Activated T-helper 1 cell treated with anti-CD3 and anti-CD28 coated beads, Interleukin-12 subunit alpha, Interleukin-12 subunit beta, Interleukin-2, Interleukin-4 antibody, amounts not matched to agents 30 ng/mL and 10 ng/mL and 1 ng/mL, durations not matched to agents 14 hours and 24 hours and 36 hours (primary cell): ENCODE data around the gene RMP24.
A peak's percentile ranks its signal among the peaks of the same experiment; 100 is the strongest.

Experiments used
- DNase-seq: peaks from one replicate; pipeline ENCODE4 v3.0.0; 2021; ENCODE audit warnings: low spot score
- H3K27ac Mint-ChIP-seq: one replicate; pipeline ENCODE4 v1.8.0; 2021; ENCODE audit warnings: mild to moderate bottlenecking, mixed read lengths
- H3K27me3 Mint-ChIP-seq: one replicate; pipeline ENCODE4 v1.8.0; 2022; ENCODE audit warnings: mild to moderate bottlenecking, moderate library complexity, mixed read lengths; ENCODE audit not compliant: insufficient read depth
- H3K36me3 Mint-ChIP-seq: one replicate; pipeline ENCODE4 v1.8.0; 2021; ENCODE audit warnings: low read depth, mixed read lengths
- H3K4me1 Mint-ChIP-seq: one replicate; pipeline ENCODE4 v1.8.0; 2021; ENCODE audit warnings: low read depth, mixed read lengths
- H3K4me3 Mint-ChIP-seq: one replicate; pipeline ENCODE4 v1.8.0; 2021; ENCODE audit warnings: mild to moderate bottlenecking, moderate library complexity, mixed read lengths
- H3K9me3 Mint-ChIP-seq: one replicate; pipeline ENCODE4 v1.8.0; 2021; ENCODE audit warnings: mixed read lengths
- intact Hi-C: fragments of 100-400 bp; cut with micrococcal nuclease; formaldehyde crosslinking; loops from one replicate; pipeline ENCODE4 v1.15.1; 2024

The RMP24 gene

DNA sequence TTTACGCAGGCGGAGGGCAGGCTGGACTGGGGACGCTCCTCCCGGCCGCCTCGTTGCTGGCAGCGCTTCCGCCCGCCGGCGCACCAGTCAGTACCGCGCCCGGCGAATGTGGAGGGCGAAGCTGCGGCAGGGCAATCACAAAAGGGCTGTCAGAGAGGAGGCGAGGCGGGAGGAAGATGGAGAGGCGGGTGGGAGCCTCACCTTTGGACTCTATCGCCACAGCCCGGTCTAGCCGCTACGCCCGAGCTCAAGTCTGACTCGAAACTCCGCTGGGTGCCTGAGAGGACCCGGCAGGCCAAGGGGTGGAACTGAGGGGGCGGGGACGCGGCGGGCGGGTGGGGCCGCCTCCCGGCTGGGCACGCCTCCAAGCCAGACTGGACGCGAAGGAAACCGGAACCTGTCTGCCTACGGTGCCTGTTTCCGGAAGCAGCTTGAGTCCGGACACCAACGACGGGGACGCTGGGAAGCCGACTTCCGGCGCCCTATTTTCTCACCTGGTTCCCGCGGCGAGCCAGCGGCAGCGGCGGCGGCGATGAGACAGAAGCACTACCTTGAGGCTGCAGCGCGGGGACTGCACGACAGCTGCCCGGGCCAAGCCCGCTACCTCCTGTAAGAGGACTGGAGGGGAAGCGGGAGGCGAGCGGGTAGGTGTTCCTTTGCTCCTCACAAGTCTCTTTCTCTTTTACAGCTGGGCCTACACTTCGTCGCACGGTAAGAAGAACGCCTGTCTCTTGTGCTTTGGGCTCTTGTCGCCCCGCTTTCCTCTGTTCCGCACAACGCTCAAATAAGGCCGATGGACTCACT is at the start of gene RMP24:
Gene RMP24 (plus strand): TSS at position 483 of the 804 bp plus-strand sequence.
- DNase-seq = peak; percentile 90
- no peaks in the 10 kb centered on the region for H3K9me3 Mint-ChIP-seq
- peak within 1 kb of the TSS; percentile 98 for H3K4me3 Mint-ChIP-seq
- H3K4me1 Mint-ChIP-seq = peaks cover 53% of the 10 kb centered on the region
- intact Hi-C loops = loop anchor here (10.0 kb wide), 5 partner anchors 728 to 1108 kb away; partner anchors contain the start of genes KIAA1328, MAPRE2, TPGS2 and ZNF397
- peaks cover 27% of the 10 kb centered on the region for H3K36me3 Mint-ChIP-seq
- H3K27me3 Mint-ChIP-seq = no peaks in the 10 kb centered on the region
- peak within 1 kb of the TSS; percentile 98 for H3K27ac Mint-ChIP-seq

DNA sequence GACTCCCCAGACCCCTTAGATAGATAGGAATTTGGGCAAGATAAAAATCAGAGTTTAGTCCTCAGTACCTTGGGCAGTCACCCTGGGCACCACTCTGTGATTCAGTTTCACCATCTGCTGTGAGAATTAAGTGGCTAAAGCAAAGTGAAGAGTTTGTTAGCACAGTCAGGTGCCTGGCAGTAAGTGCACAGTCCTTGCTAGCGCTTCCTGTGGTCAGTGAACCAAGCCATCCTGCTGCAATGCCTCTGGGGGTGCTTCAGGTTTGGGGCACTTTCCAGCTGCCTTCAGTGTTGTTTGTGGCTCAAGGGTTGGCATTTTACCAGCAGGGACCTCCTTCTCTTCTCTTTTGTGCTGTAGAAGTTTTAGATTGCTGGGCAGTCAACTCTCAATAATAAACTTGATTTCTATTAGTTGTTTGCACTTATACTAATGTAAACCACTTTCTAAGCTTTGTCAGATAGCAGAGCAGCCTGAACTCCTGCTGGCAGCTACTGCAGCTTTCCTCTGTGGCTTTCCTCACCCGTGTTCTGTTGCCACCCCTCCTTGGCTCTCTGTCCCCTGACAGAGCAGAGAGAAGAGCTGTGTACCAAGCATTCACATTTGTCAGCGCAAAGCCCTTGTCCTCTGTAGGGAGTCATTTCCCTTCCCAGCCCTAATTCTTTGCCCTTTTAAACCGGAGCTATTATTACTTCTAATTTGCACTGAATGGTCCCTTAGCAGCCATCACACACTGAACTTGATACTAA is 48.4 kb upstream of the RMP24 start:
- no peaks in the 10 kb centered on the region for H3K36me3 Mint-ChIP-seq

DNA sequence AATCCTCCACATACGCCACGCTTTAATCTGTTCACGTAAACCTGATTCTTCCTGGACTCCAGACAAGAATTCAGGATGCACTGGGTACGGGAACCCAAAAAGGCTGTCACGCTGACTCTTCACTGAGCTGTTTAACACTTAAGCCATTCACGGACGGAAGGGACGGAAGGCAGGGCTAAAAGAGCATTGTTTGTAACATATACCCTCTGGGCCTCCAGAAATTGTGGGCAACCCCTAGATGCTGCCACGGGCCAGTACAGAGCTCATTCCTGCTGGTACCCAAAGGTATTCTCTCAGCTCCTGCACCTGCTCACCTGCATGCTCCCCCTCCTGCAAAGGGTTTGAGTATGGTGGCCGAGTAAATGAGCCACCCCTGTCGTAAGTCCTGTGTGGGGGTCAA is 45.6 kb upstream of the RMP24 start:
- Mint-ChIP-seq H3K4me1 (no peaks in the 10 kb centered on the region), H3K36me3 (no peaks in the 10 kb centered on the region), H3K4me3 (no peak overlapping the region), H3K27ac (no peak overlapping the region), H3K9me3 (peaks cover 5% of the 10 kb centered on the region), H3K27me3 (peaks cover 12% of the 10 kb centered on the region)
- intact Hi-C loops = no loop called here
- DNase-seq = no peak

More for the DNA sequence above, 48.4 kb upstream of the RMP24 start:
- Mint-ChIP-seq H3K4me3 (no peak overlapping the region), H3K27ac (no peak overlapping the region), H3K4me1 (no peaks in the 10 kb centered on the region), H3K9me3 (no peaks in the 10 kb centered on the region), H3K27me3 (peaks cover 12% of the 10 kb centered on the region)
- intact Hi-C loops = no loop called here
- DNase-seq = no peak

DNA sequence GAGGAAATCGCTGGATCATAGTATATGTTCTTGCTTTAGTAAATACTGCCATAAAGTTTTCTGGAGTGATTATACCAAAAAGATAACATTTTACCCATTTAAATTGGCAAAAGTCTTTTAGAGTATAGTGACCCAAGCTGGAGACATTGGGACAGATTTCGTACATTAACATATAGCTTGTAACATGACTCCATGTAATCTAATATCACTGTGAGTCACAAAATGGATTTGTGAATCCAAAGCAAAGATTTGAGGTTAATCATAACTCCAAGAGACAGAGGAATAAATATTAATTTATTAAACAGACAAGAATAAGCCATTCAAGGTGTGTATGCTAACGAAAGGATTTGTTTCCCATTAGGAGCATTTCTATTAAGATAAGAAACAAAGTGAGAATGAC is 45.0 kb upstream of the RMP24 start:
- no peak for DNase-seq
- Mint-ChIP-seq H3K4me3 (no peak overlapping the region), H3K4me1 (no peaks in the 10 kb centered on the region), H3K36me3 (no peaks in the 10 kb centered on the region), H3K9me3 (peaks cover 5% of the 10 kb centered on the region), H3K27me3 (peaks cover 12% of the 10 kb centered on the region), H3K27ac (no peak overlapping the region)
- intact Hi-C loops = no loop called here

DNA sequence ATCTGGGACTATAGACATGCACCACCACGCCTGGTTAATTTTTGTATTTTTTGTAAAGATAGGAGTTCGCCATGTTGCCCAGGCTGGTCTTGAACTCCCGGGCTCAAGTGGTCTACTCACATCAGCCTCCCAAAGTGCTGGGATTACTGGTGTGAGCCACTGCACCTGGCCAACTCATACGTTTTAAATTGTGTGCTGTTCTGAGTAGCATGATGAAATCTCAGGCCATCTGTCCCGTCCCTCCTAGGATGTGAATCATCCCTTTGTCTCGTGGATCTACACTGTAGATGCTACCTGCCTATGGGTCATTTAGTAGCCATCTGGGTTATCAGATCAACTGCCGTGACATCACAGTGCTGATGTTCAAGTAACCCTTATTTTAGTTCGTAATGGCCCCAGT is 38.5 kb upstream of the RMP24 start:
- intact Hi-C loops = no loop called here
- H3K36me3 Mint-ChIP-seq = no peaks in the 10 kb centered on the region
- DNase-seq = no peak
- H3K27me3 Mint-ChIP-seq = no peaks in the 10 kb centered on the region
- H3K27ac Mint-ChIP-seq = no peak overlapping the region
- H3K9me3 Mint-ChIP-seq = peaks cover 5% of the 10 kb centered on the region
- no peak overlapping the region for H3K4me3 Mint-ChIP-seq
- no peaks in the 10 kb centered on the region for H3K4me1 Mint-ChIP-seq

DNA sequence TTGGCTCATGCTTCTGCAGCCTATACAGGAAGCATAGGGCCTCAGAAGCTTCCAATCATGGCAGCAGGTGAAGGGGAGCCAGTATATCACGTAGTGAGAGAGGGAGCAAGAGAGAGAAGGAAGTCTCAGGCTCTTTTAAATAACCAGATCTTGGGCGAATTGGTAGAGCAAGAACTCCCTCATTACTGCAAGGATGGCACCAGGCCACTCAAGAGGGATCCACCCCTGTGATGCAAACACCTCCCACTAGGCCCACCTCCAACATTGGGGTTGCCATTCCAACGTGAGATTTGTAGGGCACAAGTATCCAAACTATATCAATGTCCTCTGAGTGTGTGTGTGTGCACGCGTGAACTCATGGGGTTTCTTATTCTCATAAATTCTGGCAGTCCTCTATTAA is 37.6 kb upstream of the RMP24 start:
- no peaks in the 10 kb centered on the region for H3K4me1 Mint-ChIP-seq
- no peak overlapping the region for H3K27ac Mint-ChIP-seq
- H3K36me3 Mint-ChIP-seq = no peaks in the 10 kb centered on the region
- H3K4me3 Mint-ChIP-seq = no peak overlapping the region
- H3K27me3 Mint-ChIP-seq = no peaks in the 10 kb centered on the region
- intact Hi-C loops = no loop called here
- DNase-seq = no peak
- peaks cover 5% of the 10 kb centered on the region for H3K9me3 Mint-ChIP-seq

DNA sequence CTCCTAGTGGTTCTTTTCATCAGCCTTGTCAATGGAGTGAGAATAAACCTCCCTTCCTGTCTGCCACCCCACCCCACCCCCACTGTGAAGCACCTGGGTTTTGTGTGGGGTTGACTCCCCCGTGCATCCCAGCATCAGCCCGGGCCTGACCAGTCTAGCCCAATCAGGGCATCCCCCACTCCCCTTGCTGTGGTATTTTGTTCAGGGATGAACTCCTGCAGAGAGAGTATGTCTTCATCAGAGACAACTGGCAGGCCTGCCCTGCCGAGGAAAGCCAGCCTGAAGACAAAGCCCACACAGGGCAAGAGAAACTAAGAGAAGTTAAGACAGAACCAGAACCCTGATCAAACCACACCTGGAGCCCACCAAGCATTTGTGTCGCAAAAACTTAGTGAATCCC is 36.7 kb upstream of the RMP24 start:
- H3K4me1 Mint-ChIP-seq = no peaks in the 10 kb centered on the region
- no peak overlapping the region for H3K27ac Mint-ChIP-seq
- H3K9me3 Mint-ChIP-seq = no peaks in the 10 kb centered on the region
- DNase-seq = no peak
- no peak overlapping the region for H3K4me3 Mint-ChIP-seq
- H3K36me3 Mint-ChIP-seq = no peaks in the 10 kb centered on the region
- intact Hi-C loops = no loop called here
- H3K27me3 Mint-ChIP-seq = no peaks in the 10 kb centered on the region

DNA sequence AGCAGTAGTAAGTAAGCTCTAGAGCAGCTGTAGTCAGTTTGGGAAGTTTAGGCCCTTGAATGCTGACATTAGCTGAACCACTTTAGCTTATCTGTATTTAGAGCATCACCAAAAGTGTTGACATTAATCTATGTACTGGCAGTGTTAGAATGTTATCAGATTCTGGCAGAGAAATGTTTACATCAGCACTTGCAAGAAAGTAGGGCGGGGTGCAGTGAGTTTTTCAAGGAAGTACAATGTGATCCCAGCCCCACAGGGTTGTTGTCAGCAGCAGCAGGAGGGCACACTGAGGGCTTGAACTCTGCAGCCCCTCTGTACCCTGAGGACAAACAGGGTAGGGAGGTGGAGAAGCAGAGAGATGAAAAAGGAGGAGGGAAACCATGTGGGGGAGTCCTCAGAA is 35.5 kb upstream of the RMP24 start:
- no peaks in the 10 kb centered on the region for H3K36me3 Mint-ChIP-seq
- H3K4me3 Mint-ChIP-seq = no peak overlapping the region
- no peak for DNase-seq
- no peaks in the 10 kb centered on the region for H3K4me1 Mint-ChIP-seq
- H3K27ac Mint-ChIP-seq = no peak overlapping the region
- intact Hi-C loops = no loop called here
- H3K27me3 Mint-ChIP-seq = no peaks in the 10 kb centered on the region
- H3K9me3 Mint-ChIP-seq = no peaks in the 10 kb centered on the region

DNA sequence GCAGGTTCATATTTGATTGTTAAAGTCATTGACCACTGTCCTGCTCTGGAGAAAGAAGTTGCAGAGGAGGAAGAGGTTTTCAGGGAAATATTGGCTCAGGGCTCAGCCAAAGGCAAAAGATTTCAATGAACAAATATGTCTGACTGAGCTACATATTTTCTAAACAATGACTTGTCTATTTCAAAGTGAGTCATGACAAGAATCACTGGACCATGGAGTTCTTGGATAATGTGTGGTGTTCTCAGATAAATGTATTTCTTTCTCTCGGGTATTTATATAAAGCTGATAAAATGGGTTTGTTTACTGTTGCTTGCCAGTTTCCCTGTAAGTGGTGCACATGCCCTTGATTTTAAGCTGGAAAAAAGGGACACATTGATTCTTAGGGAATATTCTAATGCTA is 34.3 kb upstream of the RMP24 start:
- H3K4me3 Mint-ChIP-seq = no peak overlapping the region
- no peaks in the 10 kb centered on the region for H3K36me3 Mint-ChIP-seq
- intact Hi-C loops = no loop called here
- no peaks in the 10 kb centered on the region for H3K27me3 Mint-ChIP-seq
- no peaks in the 10 kb centered on the region for H3K4me1 Mint-ChIP-seq
- no peak overlapping the region for H3K27ac Mint-ChIP-seq
- H3K9me3 Mint-ChIP-seq = no peaks in the 10 kb centered on the region
- DNase-seq = no peak

DNA sequence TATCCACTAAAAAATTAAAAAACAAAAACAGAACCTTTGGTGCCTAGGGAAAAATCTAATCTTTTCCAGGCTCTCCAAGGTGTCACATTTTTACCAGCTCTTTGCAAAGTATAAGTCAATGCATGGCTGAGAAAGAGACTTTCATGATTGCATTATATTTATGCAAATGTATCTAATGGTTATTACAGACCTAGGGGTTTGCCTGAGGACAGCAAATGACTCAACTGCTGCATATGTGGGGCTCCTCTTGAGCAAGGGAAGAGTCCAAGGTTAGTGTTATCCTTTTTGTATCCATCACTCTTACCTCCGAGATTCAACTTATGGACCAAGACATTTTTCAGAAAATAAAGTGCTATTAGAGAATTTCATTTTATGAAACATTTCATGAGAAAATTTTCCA is 33.9 kb upstream of the RMP24 start:
- Mint-ChIP-seq H3K4me1 (no peaks in the 10 kb centered on the region), H3K4me3 (no peak overlapping the region), H3K27ac (no peak overlapping the region), H3K9me3 (no peaks in the 10 kb centered on the region), H3K27me3 (no peaks in the 10 kb centered on the region), H3K36me3 (no peaks in the 10 kb centered on the region)
- DNase-seq = no peak
- intact Hi-C loops = no loop called here

DNA sequence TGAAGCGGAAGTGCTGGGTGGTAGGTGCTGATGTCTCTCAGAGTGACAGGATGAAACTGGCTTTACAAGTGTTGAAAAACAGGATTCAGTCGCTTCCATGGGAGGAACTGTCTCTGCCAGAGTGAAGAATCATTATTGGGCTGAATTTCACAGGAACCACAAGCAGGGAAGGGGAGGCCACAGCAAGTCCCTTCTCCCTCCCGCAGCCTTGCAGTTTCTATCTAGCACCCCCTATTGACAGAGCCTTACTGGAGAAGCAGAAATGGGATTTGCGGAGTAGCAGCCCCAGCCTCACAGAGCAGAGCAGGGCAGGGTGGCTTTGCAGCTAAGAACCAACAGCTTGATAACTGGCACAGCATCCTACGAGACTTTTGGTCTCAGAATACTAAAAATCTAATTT is 33.3 kb upstream of the RMP24 start:
- intact Hi-C loops = no loop called here
- H3K27me3 Mint-ChIP-seq = no peaks in the 10 kb centered on the region
- no peaks in the 10 kb centered on the region for H3K4me1 Mint-ChIP-seq
- no peaks in the 10 kb centered on the region for H3K9me3 Mint-ChIP-seq
- H3K36me3 Mint-ChIP-seq = no peaks in the 10 kb centered on the region
- no peak overlapping the region for H3K4me3 Mint-ChIP-seq
- no peak for DNase-seq
- H3K27ac Mint-ChIP-seq = no peak overlapping the region

DNA sequence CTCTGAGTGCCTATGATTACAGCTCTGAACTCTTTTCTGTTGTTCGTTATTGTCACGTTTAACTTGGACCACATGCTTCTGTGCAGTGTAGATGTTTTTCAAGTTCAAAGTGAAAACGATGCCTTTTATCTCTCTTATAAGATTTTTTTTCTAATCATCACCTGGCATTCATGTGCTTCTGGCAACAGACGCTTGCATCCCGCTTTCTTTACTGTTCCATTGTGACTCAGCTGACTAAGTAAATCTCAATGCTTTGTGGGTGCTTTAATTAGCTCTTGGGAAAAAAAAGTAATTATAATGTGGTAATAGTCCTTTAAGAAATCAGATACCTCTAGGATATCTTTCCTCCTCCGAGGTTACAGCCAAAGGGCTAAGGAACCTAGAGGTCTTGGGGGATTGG is 31.2 kb upstream of the RMP24 start:
- Mint-ChIP-seq H3K27ac (no peak overlapping the region), H3K27me3 (no peaks in the 10 kb centered on the region), H3K4me1 (no peaks in the 10 kb centered on the region), H3K4me3 (no peak overlapping the region), H3K9me3 (no peaks in the 10 kb centered on the region), H3K36me3 (no peaks in the 10 kb centered on the region)
- DNase-seq = no peak
- intact Hi-C loops = no loop called here

DNA sequence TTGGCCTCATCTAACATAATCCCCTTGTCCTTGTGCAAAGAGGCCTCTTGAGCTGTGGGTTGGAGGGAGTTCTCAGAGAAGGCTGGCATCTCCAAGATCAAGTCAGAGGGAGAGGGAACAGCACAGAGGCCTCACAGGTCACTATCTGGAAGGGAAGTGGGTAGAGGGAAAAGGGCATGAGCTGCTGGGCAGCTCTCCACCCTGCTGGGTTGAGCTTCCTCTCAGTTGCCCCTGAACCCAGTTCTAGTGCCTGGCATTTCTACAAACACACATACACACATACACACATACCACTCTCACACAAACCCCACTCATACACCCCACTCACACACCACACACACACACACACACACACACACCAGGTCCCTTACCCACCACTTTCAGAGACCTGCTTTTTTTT is 30.3 kb upstream of the RMP24 start:
- Mint-ChIP-seq H3K27ac (no peak overlapping the region), H3K4me3 (no peak overlapping the region), H3K36me3 (no peaks in the 10 kb centered on the region), H3K9me3 (no peaks in the 10 kb centered on the region), H3K4me1 (no peaks in the 10 kb centered on the region), H3K27me3 (no peaks in the 10 kb centered on the region)
- intact Hi-C loops = no loop called here
- DNase-seq = no peak
